ENCODE measurements around the gene PRKCE.

Gene PRKCE

DNA sequence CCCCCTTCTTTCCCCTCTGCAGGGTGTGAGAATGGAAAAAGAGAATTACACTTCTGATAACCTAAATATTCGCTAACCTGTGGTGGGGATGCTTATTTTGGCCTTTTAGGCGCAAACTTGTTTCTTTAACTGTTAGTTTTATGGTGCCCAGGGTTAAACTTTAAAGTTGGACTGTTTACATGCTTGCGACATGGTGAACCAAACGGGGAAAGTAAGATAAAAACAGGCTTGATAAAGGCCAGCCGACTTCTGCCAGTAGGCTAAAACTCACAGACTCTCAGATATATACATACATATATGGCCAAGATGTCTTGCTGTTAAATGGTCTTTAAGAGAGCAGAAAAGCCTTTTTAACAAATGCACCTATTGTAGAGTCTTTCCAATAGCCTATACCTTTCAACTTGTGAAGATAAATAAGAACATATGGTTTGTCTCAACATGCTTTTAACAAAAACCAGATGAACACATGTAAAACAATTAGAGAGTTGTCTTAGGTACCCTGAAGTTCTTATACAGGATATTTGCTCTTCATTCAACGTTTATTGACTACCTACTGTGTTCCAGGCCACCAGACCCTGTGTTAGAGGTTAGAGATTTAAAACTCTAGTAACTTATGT lies 29.0 kb downstream of the PRKCE start:
- TF ChIP-seq, protein P1, sequence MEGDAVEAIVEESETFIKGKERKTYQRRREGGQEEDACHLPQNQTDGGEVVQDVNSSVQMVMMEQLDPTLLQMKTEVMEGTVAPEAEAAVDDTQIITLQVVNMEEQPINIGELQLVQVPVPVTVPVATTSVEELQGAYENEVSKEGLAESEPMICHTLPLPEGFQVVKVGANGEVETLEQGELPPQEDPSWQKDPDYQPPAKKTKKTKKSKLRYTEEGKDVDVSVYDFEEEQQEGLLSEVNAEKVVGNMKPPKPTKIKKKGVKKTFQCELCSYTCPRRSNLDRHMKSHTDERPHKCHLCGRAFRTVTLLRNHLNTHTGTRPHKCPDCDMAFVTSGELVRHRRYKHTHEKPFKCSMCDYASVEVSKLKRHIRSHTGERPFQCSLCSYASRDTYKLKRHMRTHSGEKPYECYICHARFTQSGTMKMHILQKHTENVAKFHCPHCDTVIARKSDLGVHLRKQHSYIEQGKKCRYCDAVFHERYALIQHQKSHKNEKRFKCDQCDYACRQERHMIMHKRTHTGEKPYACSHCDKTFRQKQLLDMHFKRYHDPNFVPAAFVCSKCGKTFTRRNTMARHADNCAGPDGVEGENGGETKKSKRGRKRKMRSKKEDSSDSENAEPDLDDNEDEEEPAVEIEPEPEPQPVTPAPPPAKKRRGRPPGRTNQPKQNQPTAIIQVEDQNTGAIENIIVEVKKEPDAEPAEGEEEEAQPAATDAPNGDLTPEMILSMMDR (IDR thresholded peaks at IDR 0.05; ENCODE audit: low read depth, low read length): no peak
- no peak for DNase-seq (ENCODE audit: extremely low read depth, low read depth)

DNA sequence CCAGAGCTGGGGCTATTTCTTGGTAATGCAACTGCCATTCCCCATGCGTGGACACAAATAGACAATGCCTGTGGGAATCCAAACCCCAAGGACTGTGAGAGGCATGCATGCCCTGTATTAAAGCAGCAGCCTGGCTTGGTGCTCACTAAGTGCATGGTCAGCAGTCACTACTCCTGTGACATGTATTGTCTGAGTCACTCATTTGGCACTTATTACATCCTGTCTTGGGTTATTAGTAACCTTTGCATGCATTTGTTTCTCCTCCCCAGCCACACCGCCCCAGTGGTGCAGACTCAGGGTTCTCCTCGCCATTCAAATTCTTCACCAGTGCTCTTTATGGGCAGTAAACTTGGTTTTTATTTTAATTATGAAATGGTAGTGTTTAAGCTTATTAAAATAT lies 30.2 kb downstream of the PRKCE start:
- TF ChIP-seq, protein P1 (IDR thresholded peaks at IDR 0.05; ENCODE audit: low read depth, low read length): no peak
- DNase-seq (ENCODE audit: extremely low read depth, low read depth): peak; percentile 36

DNA sequence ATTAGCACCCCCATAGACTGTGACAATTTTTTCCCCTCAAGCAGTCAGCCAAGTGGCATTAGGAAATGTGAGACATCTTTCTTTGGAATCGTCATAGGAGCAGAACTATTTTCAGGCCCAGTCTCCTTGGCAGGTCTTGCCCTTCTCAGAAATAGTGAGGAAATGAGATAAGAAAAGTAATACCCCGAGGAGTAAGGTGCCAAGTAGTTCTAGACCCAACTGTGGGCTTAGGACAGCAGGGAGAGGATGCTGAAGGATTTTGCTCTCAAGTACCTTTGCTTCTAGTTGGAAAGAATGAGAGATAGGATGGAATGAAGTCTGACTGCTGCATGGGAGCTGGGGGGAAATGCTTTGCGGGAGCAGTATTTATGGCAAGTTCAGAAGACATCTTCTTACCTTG lies 31.8 kb downstream of the PRKCE start:
- DNase-seq (ENCODE audit: extremely low read depth, low read depth): no peak
- TF ChIP-seq, protein P1 (IDR thresholded peaks at IDR 0.05; ENCODE audit: low read depth, low read length): no peak

DNA sequence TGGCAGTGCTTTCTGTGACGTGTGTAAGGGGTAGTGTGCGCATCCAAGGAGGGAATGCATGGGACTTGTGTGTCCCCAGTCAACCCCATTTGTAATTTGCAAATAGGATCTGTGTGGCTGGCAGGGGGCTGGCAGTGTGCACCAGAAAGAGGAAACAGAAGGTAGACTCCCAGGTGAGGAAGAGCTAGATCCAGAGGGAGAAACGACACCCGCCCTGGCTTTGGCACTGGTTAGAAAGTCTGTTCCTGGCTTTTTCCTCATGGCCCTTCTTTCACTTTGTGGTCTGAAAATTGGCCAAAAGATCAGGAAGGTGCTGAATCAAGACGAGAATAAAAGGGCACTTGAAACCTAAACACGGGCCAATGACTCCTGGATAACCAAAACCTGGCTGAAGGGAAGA lies 33.3 kb downstream of the PRKCE start:
- no peak for DNase-seq (ENCODE audit: extremely low read depth, low read depth)
- TF ChIP-seq, protein P1 (IDR thresholded peaks at IDR 0.05; ENCODE audit: low read depth, low read length): no peak

DNA sequence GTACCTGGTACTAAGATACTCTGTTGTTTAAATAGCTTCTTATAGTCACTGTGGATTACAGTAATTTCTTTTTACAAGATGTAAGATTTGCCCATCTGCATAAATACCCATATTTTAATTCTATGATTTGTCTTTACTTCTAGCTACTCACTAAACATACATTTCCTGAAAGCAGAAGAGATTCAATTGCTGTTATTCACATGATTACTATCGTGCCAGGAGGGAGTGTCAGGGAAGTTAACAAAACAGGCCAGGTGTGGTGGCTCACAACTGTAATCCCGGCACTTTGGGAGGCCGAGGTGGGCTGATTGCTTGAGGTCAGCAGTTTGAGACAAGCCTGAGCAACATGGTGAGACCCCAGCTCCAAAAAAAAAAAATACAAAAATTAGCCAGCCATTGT lies 33.8 kb downstream of the PRKCE start:
- DNase-seq (ENCODE audit: extremely low read depth, low read depth): no peak
- TF ChIP-seq, protein P1 (IDR thresholded peaks at IDR 0.05; ENCODE audit: low read depth, low read length): no peak

DNA sequence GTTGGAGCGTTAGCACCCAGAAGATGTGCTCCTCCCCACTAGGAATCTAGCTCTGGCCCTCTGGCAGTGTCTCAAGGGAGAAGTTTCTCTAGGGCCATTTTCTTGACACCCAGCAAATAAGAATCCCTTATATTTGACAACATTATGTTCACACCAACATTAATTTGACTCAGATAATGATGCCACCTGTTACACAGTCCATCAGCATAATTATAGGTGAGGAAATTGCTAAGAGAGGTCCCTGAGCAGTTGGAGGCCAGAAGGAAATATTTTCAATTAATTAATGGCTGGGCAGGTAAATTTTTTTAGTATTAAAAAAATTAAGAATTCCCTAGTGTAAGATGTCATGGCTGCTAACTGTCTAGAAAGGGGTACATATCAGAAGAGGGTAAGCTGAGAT lies 36.5 kb downstream of the PRKCE start:
- TF ChIP-seq, protein P1 (IDR thresholded peaks at IDR 0.05; ENCODE audit: low read depth, low read length): no peak
- DNase-seq (ENCODE audit: extremely low read depth, low read depth): no peak

DNA sequence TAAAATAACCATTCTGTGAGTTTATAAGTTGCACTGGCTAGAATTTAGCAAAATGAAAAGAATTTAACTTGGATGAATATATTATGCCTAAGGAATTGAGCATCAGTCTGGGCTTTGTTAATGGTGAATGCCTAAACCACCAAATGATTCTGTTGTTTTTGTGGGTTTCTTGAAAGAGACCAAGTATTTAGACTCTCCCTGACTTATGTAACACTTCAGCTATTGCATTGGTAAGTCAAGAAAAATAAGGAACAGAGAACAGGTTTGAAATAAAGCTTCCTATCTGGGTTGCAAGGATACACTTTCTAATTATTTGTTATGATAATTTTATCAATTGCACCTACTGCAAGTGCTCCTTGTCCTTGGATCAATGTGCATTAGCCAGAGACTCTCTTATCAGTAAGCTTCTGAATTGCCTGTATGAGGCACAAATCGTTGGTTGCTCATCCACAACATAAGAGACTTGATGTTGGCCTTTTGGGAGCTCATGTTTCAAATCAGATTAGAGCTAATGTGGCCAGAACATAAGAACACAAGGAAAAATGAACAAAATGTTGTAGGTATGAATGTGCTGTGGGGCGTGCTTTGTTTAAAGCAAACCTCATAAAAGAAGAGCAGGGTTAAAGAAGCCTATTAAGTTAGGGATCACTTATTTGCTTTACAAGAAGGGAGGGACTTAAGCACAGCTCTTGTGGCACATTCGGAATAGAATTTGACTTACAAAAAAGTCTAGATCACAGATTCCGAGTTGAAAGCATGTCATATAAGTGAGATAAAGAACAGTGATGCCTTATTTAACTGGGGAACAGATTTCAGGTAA lies 37.2 kb downstream of the PRKCE start:
- no peak for DNase-seq (ENCODE audit: extremely low read depth, low read depth)
- TF ChIP-seq, protein P1 (IDR thresholded peaks at IDR 0.05; ENCODE audit: low read depth, low read length): no peak

All from AG09319 (cell line).